K562 (cell line): ENCODE data around the gene CCM2. TPM values are rescaled to one million over a fixed set of nuclear protein-coding genes. Genes with fewer than 3 reads are reported as not detected.

ENCODE experiments used
- ATAC-seq: fragments of 200-7000 bp; cut with Tn5 transposase; 3 replicates; pipeline ENCODE4 v1.9.1; 2020; ENCODE audit warnings: moderate library complexity
- BruUV-seq: library from RNA; stranded (reverse); fragments of 400-500 nt; replicated peaks from 2 replicates; lab custom pipeline; 2021; lab: Mats Ljungman, UMichigan
- CTCF ChIA-PET: fragments of 300-600 bp; formaldehyde crosslinking; extraction: SDS; loops from one replicate; lab custom pipeline; 2021; ENCODE audit warnings: low intra/inter-chr PET ratio; lab: Yijun Ruan, JAX
- POLR2A ChIA-PET: fragments of 300-600, 350-650 bp; sonication (Branson Sonifier 250); formaldehyde crosslinking; extraction: SDS; loops from one replicate; lab custom pipeline; 2021; ENCODE audit warnings: antibody characterized with exemption, inconsistent platforms; lab: Yijun Ruan, JAX
- DNase-seq, 4 experiments: peaks; one replicate each; pipeline versions ENCODE4 v3.0.0 to v3.0.0-alpha.2; 2011 to 2018; ENCODE audit warnings: low spot score in 3 of 4, mixed read lengths in 3 of 4; ENCODE audit errors: extremely low read depth in 1 of 4
- FAIRE-seq: peaks from 2 replicates; lab custom pipeline; 2011; peaks lifted over from hg19 to GRCh38; lab: Jason Lieb, UNC
- H2AFZ ChIP-seq: 2 replicates; pipeline ENCODE4 v1.6.0; 2011; ENCODE audit warnings: low read depth, low read length, control low read depth, inconsistent platforms
- H3K27ac ChIP-seq: fragments of 200-600 bp; 3 replicates; pipeline ENCODE4 v1.8.0; 2011; ENCODE audit warnings: low read depth, mild to moderate bottlenecking, control low read depth, inconsistent platforms, low read length, moderate library complexity, mixed read lengths; ENCODE audit errors: extremely low read depth
- H3K27me3 ChIP-seq, 2 experiments: fragments of 300-600 bp in 1 of 2; 2 replicates in 1 of 2; 3 replicates in 1 of 2; pipeline versions ENCODE4 v1.6.0 to v1.8.0; 2011; ENCODE audit warnings: inconsistent platforms in 2 of 2, low read length in 2 of 2, mild to moderate bottlenecking in 1 of 2, mixed read lengths in 1 of 2, moderate library complexity in 1 of 2; ENCODE audit not compliant: control insufficient read depth in 2 of 2, insufficient read depth in 2 of 2
- H3K36me3 ChIP-seq: fragments of 300-600 bp; 3 replicates; pipeline ENCODE4 v1.8.0; 2011; ENCODE audit warnings: mild to moderate bottlenecking, low read length, inconsistent platforms; ENCODE audit not compliant: control insufficient read depth, insufficient read depth
- H3K4me1 ChIP-seq, 2 experiments: fragments of 200-600 bp in 1 of 2; replicated peaks in 1 of 2; 2 replicates in 1 of 2; 3 replicates in 1 of 2; pipeline versions ENCODE4 v1.5.1 to v1.8.0; 2011; ENCODE audit warnings: inconsistent platforms in 2 of 2, low read length in 2 of 2, mild to moderate bottlenecking in 1 of 2, mixed read lengths in 1 of 2, moderate library complexity in 1 of 2; ENCODE audit not compliant: control insufficient read depth in 2 of 2, insufficient read depth in 2 of 2
- H3K4me2 ChIP-seq: 2 replicates; pipeline ENCODE4 v1.6.1; 2011; ENCODE audit warnings: low read length, control low read depth, inconsistent platforms, mixed read lengths; ENCODE audit not compliant: insufficient read depth
- H3K4me3 ChIP-seq: fragments of 200-600 bp; sonication (generic), shearing (Covaris generic); 2 replicates; pipeline ENCODE4 v1.5.1; 2016; ENCODE audit warnings: control low read depth, inconsistent platforms
- H3K79me2 ChIP-seq: fragments of 200-600 bp; 3 replicates; pipeline ENCODE4 v1.8.0; 2011; ENCODE audit warnings: low read length, inconsistent platforms; ENCODE audit not compliant: control insufficient read depth, insufficient read depth
- H3K9ac ChIP-seq, 2 experiments: 2 replicates each; pipeline versions ENCODE4 v1.6.0 to v1.6.1; 2011; ENCODE audit warnings: low read depth in 2 of 2, low read length in 2 of 2, control low read depth in 1 of 2, inconsistent platforms in 1 of 2, mild to moderate bottlenecking in 1 of 2, mixed read lengths in 1 of 2; ENCODE audit not compliant: insufficient read depth in 1 of 2
- H3K9me1 ChIP-seq: one replicate; pipeline ENCODE4 v1.6.0; 2011; ENCODE audit warnings: inconsistent platforms, mild to moderate bottlenecking, low read length, moderate library complexity; ENCODE audit not compliant: control insufficient read depth, insufficient read depth
- H3K9me3 ChIP-seq: replicated peaks from 2 replicates; pipeline ENCODE4 v1.5.1; 2011; ENCODE audit warnings: low read depth, low read length, inconsistent platforms; ENCODE audit not compliant: control insufficient read depth, insufficient read depth
- H4K20me1 ChIP-seq: replicated peaks from 2 replicates; pipeline ENCODE4 v1.6.1; 2011; ENCODE audit warnings: low read length, inconsistent platforms, mixed read lengths; ENCODE audit not compliant: control insufficient read depth, insufficient read depth
- BCOR ChIP-seq: fragments of 450-650 bp; IDR thresholded peaks from 2 replicates; pipeline ENCODE4 v1.6.1; 2016
- CBFA2T3 ChIP-seq: fragments of 450-650 bp; IDR thresholded peaks from 2 replicates; pipeline ENCODE4 v1.6.1; 2017
- CCAR2 ChIP-seq: fragments of 200-400 bp; formaldehyde crosslinking; IDR thresholded peaks from 2 replicates; pipeline ENCODE4 v1.6.1; 2017; ENCODE audit warnings: mild to moderate bottlenecking, low read depth, low read length
- CHD4 ChIP-seq: fragments of 200-600 bp; sonication (generic); IDR thresholded peaks from 3 replicates; pipeline ENCODE4 v1.6.1; 2012; ENCODE audit warnings: low read depth, mild to moderate bottlenecking, mixed read lengths, low read length, inconsistent platforms; ENCODE audit not compliant: insufficient read depth, insufficient replicate concordance, poor library complexity, severe bottlenecking
- EGR1 ChIP-seq: fragments of 450-650 bp; conservative IDR thresholded peaks from 2 replicates; pipeline ENCODE4 v1.6.1; 2017; ENCODE audit warnings: mild to moderate bottlenecking
- ERF ChIP-seq: fragments of 450-650 bp; formaldehyde crosslinking; IDR thresholded peaks from 2 replicates; pipeline ENCODE4 v1.4.0; 2020; ENCODE audit warnings: mild to moderate bottlenecking, mixed read lengths
- EZH2 ChIP-seq: IDR thresholded peaks from 2 replicates; pipeline ENCODE4 v1.6.1; 2012; ENCODE audit warnings: low read depth, mild to moderate bottlenecking, inconsistent platforms, low read length, borderline replicate concordance
- HDAC8 ChIP-seq: fragments of 450-650 bp; IDR thresholded peaks from 2 replicates; pipeline ENCODE4 v1.6.1; 2016; ENCODE audit warnings: mild to moderate bottlenecking, missing genetic modification characterization, moderate library complexity, missing compliant biosample characterization
- HNRNPLL ChIP-seq: fragments of 200-400 bp; formaldehyde crosslinking; IDR thresholded peaks from 2 replicates; pipeline ENCODE4 v1.6.1; 2017; ENCODE audit warnings: low read length, low read depth, mild to moderate bottlenecking; ENCODE audit not compliant: poor library complexity, severe bottlenecking
- KLF13 ChIP-seq: fragments of 450-650 bp; IDR thresholded peaks from 2 replicates; pipeline ENCODE4 v1.6.1; 2016; ENCODE audit warnings: missing genetic modification characterization, low read depth, mild to moderate bottlenecking, missing compliant biosample characterization, moderate library complexity, borderline replicate concordance
- SMAD1 ChIP-seq: fragments of 150-350 bp; IDR thresholded peaks from 2 replicates; pipeline ENCODE4 v1.6.1; 2014; ENCODE audit warnings: low read length, low read depth; ENCODE audit not compliant: partially characterized antibody
- SMARCB1 ChIP-seq: IDR thresholded peaks from 2 replicates; pipeline ENCODE4 v1.6.1; 2011; ENCODE audit warnings: improper control_type of control experiment, low read depth; ENCODE audit not compliant: insufficient read length
- TCF7L2 ChIP-seq: fragments of 150-350 bp; IDR thresholded peaks from 2 replicates; pipeline ENCODE4 v1.6.1; 2016; ENCODE audit warnings: low read depth, mild to moderate bottlenecking, low read length, moderate library complexity
- ZNF263 ChIP-seq: sonication (generic); formaldehyde crosslinking; IDR thresholded peaks from 2 replicates; pipeline ENCODE4 v1.8.0; 2022; ENCODE audit warnings: mild to moderate bottlenecking, missing genetic modification reagents, borderline replicate concordance
- WGBS: fragments of 100-300 bp; shearing (Covaris generic); methylation state at CpG from one replicate; pipeline ENCODE4 v1.1.6; 2016; ENCODE audit warnings: low coverage, mixed read lengths; ENCODE audit not compliant: insufficient coverage; ENCODE audit errors: missing lambda C conversion rate; 5-methylcytosine and 5-hydroxymethylcytosine counted together
- in situ Hi-C: fragments of 300-500 bp; cut with MboI; formaldehyde crosslinking; loops from 4 replicates; pipeline ENCODE4 v1.15.0; 2018; ENCODE audit warnings: inconsistent platforms, mixed read lengths
- intact Hi-C: fragments of 100-400 bp; cut with micrococcal nuclease; formaldehyde crosslinking; loops from 2 replicates; pipeline ENCODE4 v1.14.2; 2022
- polyA plus RNA-seq, 8 experiments: library from polyadenylated mRNA; depleted of rRNA in 4 of 8; stranded (reverse) in 5 of 8; unstranded in 3 of 8; fragments of >200 nt; fragmentation: Nextera tagmentation in 2 of 8; fragmentation: Illumina TruSeq in 1 of 8; extraction: Ambion mirVana in 2 of 8; extraction: Trizol in 1 of 8; gene quantifications; 2 replicates each; pipeline versions ENCODE4 v1.2.1 to v1.2.3, GENCODE V29; 2011 to 2014; ENCODE audit warnings: inconsistent platforms in 1 of 8, missing spikeins in 1 of 8
- total RNA-seq, 7 experiments: library from RNA; depleted of rRNA in 6 of 7; stranded (reverse); fragments of >200 nt in 6 of 7; fragmentation: Illumina TruSeq in 2 of 7; extraction: Trizol in 2 of 7; gene quantifications; 2 replicates each; pipeline versions ENCODE4 v1.2.1 to v1.2.3, GENCODE V29; 2011 to 2021; ENCODE audit warnings: low replicate concordance in 1 of 7
- TF ChIP-seq, protein P1 (sequence below): sonication (generic); formaldehyde crosslinking; IDR thresholded peaks from 2 replicates; pipeline ENCODE4 v1.8.1; 2023; ENCODE audit warnings: mild to moderate bottlenecking, missing genetic modification reagents
- TF ChIP-seq, protein P2 (sequence below): fragments of 250-450 bp; sonication (Bioruptor Pico); IDR thresholded peaks from 2 replicates; pipeline ENCODE4 v1.5.0; 2021; ENCODE audit warnings: mild to moderate bottlenecking, borderline replicate concordance
- TF ChIP-seq, protein P3 (sequence below): sonication (generic); formaldehyde crosslinking; IDR thresholded peaks from 2 replicates; pipeline ENCODE4 v1.4.0; 2020; ENCODE audit warnings: mild to moderate bottlenecking, missing genetic modification reagents

CCM2 gene
- total and polyA plus RNA-seq, 9 of the 15 experiments (the other 6 are each of a cell fraction or from before 2014, with no cell fraction given) = 0.41 to 38.6 (median 25.9) TPM

DNA sequence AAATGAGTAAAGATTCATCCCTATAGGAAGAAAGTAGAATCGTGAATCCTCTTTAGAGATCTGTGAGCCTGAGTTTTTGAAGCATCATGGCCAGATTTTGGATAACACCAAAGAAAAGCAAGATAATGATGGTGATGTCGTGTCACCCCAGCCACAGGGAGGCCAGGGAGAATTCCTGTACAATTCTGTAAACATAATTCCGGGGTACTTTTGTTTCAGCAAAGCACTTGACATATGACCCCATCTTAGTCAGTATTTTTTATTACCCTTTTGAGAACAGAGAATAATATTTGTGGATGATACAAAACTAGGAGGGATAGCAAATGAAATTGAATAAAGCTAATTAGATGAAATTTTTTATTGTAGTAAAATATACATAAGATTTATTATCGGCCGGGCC, 55.0 kb downstream of the CCM2 start:
- H3K36me3 ChIP-seq = peaks cover 25% of the 10 kb centered on the region; the same call in 2 of the 3 replicates

More for the DNA sequence above, 55.0 kb downstream of the CCM2 start:
- no peak for ATAC-seq
- no peak overlapping the region for H2AFZ ChIP-seq
- H3K4me3 ChIP-seq = no peak overlapping the region
- no peaks in the 10 kb centered on the region for H3K4me1 ChIP-seq
- H4K20me1 ChIP-seq = no peaks in the 10 kb centered on the region
- no peaks in the 10 kb centered on the region for H3K9me1 ChIP-seq
- no peak for FAIRE-seq
- H3K79me2 ChIP-seq = peaks cover 17% of the 10 kb centered on the region
- ChIA-PET CTCF (no interaction called here), POLR2A (interaction anchor here (0.5 to 1.4 kb wide), 4 partner anchors 9 to 70 kb away, joined by 3 to 5 read pairs (median 3); partner anchors contain the start of gene TBRG4)
- intact Hi-C loops = no loop called here
- no peaks in the 10 kb centered on the region for H3K9me3 ChIP-seq
- H3K9ac ChIP-seq = no peak overlapping the region
- DNase-seq = no peak
- no TSS peak for BruUV-seq
- WGBS = 75% methylated on average over 5 of the region's 5 CpGs
- H3K27ac ChIP-seq = no peak overlapping the region
- in situ Hi-C loops = no loop called here
- H3K27me3 ChIP-seq = no peaks in the 10 kb centered on the region
- H3K4me2 ChIP-seq = no peak overlapping the region
- no peak for TF ChIP-seq BCOR
- no peak for TF ChIP-seq EGR1
- TF ChIP-seq HDAC8 = no peak
- TF ChIP-seq KLF13 (tag) = no peak
- TF ChIP-seq TCF7L2 = no peak
- TF ChIP-seq ERF (CRISPR knock-in tag) = no peak
- no peak for TF ChIP-seq EZH2
- TF ChIP-seq CBFA2T3 = no peak
- TF ChIP-seq, protein P1, sequence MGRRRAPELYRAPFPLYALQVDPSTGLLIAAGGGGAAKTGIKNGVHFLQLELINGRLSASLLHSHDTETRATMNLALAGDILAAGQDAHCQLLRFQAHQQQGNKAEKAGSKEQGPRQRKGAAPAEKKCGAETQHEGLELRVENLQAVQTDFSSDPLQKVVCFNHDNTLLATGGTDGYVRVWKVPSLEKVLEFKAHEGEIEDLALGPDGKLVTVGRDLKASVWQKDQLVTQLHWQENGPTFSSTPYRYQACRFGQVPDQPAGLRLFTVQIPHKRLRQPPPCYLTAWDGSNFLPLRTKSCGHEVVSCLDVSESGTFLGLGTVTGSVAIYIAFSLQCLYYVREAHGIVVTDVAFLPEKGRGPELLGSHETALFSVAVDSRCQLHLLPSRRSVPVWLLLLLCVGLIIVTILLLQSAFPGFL (CRISPR knock-in tag) = no peak
- TF ChIP-seq, protein P2, sequence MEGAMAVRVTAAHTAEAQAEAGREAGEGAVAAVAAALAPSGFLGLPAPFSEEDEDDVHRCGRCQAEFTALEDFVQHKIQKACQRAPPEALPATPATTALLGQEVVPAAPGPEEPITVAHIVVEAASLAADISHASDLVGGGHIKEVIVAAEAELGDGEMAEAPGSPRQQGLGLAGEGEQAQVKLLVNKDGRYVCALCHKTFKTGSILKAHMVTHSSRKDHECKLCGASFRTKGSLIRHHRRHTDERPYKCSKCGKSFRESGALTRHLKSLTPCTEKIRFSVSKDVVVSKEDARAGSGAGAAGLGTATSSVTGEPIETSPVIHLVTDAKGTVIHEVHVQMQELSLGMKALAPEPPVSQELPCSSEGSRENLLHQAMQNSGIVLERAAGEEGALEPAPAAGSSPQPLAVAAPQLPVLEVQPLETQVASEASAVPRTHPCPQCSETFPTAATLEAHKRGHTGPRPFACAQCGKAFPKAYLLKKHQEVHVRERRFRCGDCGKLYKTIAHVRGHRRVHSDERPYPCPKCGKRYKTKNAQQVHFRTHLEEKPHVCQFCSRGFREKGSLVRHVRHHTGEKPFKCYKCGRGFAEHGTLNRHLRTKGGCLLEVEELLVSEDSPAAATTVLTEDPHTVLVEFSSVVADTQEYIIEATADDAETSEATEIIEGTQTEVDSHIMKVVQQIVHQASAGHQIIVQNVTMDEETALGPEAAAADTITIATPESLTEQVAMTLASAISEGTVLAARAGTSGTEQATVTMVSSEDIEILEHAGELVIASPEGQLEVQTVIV = no peak
- no peak for TF ChIP-seq SMARCB1
- TF ChIP-seq HNRNPLL = no peak
- TF ChIP-seq CHD4 = no peak
- no peak for TF ChIP-seq CCAR2
- TF ChIP-seq, protein P3, sequence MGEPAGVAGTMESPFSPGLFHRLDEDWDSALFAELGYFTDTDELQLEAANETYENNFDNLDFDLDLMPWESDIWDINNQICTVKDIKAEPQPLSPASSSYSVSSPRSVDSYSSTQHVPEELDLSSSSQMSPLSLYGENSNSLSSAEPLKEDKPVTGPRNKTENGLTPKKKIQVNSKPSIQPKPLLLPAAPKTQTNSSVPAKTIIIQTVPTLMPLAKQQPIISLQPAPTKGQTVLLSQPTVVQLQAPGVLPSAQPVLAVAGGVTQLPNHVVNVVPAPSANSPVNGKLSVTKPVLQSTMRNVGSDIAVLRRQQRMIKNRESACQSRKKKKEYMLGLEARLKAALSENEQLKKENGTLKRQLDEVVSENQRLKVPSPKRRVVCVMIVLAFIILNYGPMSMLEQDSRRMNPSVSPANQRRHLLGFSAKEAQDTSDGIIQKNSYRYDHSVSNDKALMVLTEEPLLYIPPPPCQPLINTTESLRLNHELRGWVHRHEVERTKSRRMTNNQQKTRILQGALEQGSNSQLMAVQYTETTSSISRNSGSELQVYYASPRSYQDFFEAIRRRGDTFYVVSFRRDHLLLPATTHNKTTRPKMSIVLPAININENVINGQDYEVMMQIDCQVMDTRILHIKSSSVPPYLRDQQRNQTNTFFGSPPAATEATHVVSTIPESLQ = no peak
- no peak for TF ChIP-seq SMAD1
- TF ChIP-seq ZNF263 = no peak
